NCI-H82 treated with DMSO at 0.1 percent for 48 hours (cell line): ENCODE data around the gene RPP25.

ENCODE experiments used
- DNase-seq: peaks from one replicate; lab custom pipeline; 2025; ENCODE audit not compliant: unreplicated experiment; lab: John Stamatoyannopoulos, UW

Gene RPP25, protein sequence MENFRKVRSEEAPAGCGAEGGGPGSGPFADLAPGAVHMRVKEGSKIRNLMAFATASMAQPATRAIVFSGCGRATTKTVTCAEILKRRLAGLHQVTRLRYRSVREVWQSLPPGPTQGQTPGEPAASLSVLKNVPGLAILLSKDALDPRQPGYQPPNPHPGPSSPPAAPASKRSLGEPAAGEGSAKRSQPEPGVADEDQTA

GRCh38 chr15:74956648-74957475 is at the start of gene RPP25:
Gene RPP25, minus strand, starts transcription at chr15:74956772. Its CDS starts 189 bp downstream, at chr15:74956583.
- peak; percentile 57 for DNase-seq

- DNase-seq, result no peak
Measured at GRCh38 chr15:75002398-75002797, 45.8 kb upstream of the RPP25 start.

GRCh38 chr15:75001310-75001709 is 44.7 kb upstream of the RPP25 start:
- DNase-seq, result no peak

GRCh38 chr15:74997543-74997942 is 41.0 kb upstream of the RPP25 start:
- DNase-seq, result no peak

DNA sequence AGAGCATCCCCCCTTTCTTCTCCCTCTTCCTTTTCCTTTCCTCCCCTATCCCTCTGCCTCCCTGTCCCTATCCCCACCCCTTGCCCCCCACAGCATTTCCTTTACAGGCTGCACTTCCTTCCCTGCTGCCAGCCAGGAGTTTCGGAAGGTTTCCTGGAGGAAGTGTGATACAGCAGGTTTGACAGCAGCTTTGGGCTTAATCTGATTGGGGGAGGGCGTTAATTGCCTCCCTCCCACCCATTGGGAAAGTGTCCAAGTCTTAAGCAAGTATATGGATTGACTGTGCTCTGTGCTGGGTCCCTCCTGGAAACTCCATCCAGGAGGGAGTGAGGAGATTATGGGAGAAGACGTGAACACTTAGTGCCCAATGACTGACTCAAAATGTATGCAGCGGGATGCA is 40.6 kb upstream of the RPP25 start:
- peak; percentile 90 for DNase-seq

- DNase-seq, result peak; percentile 77
Measured at GRCh38 chr15:74995779-74996765, 39.5 kb upstream of the RPP25 start.

DNA sequence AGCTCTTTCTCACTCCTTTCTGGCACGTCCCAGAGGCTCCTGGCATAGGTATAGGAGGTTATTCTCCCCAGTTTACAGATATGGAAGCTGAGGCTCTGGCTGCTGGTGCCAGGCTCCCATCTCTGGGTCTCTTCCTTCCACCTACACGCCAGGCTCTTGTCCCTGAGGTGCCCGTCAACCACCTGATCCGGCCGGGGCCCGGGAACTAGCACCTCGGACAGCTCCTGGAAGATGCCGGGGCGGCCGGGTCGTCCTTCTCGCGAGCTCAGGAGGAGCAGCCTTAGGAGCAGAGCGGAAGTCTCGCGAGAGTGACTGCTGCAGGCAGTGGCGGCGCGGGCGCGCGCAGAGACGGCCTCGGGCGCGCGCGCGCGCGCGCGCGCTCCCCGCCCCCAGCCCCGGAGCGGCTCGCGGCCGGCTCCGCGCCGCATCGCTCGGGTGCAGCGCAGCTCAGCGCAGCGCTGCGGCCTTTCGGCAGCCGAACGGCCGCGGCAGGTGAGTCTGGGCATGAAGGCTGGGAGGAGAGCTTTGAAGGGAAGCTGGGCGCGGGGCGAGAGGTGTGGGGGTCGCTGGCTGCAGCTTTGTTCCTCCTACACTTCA is 38.7 kb upstream of the RPP25 start, which contains the start of gene SCAMP5:
TSS of gene SCAMP5 (plus strand) at position 382 of the 597 bp plus-strand sequence. CDS start 16,277 bp downstream, outside the sequence.
- DNase-seq, result peak; percentile 85

GRCh38 chr15:74994685-74995084 is 38.1 kb upstream of the RPP25 start:
- no peak for DNase-seq

DNA sequence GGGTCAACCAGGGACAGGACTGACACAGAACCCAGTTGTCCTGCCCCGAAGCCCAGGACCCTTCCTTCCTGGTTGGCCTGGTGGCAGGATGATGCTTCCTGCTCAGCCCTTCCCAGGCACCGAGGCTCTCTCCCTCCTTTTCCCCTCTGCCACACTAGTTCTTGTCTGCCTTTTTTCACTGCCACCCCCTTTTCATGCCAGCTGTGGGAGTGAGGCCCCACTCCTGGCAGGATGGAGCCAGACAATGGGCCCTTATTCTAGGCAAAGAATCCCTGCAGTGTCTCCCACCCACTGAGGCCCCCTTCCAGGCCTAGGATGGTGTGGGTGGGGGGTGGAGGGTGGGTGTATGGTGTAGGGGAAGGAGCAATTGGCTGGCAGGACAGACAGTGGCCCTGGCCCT is 37.7 kb upstream of the RPP25 start:
- no peak for DNase-seq

DNA sequence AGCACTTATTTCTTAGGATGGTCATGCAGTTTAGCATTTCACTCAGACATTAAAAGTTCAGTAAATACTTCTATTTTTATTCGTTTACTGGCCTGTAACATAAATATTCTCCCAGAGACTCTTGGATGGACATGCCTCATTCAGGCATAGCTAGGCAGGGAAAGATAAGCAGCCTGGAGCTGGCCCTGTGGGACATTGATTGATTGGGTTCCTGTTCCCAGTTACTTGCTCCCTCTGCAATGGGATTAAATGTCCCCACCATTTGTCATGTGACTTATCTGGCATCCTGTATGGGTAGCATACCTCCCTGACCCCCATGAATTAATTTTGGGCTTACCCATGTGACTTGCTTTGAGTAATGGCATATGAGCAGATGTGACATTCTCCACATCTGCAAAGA is 36.0 kb upstream of the RPP25 start:
- no peak for DNase-seq

- DNase-seq, result no peak
Measured at GRCh38 chr15:74989527-74989926, 33.0 kb upstream of the RPP25 start.

GRCh38 chr15:74988007-74988800 is 31.6 kb upstream of the RPP25 start:
- peak; percentile 6 for DNase-seq

GRCh38 chr15:74983725-74984231 is 27.2 kb upstream of the RPP25 start:
- no peak for DNase-seq

GRCh38 chr15:74982183-74982582 is 25.6 kb upstream of the RPP25 start:
- no peak for DNase-seq

- no peak for DNase-seq
Measured at GRCh38 chr15:74978503-74978902, 21.9 kb upstream of the RPP25 start.

- DNase-seq, result no peak
Measured at GRCh38 chr15:74978077-74978476, 21.5 kb upstream of the RPP25 start.

DNA sequence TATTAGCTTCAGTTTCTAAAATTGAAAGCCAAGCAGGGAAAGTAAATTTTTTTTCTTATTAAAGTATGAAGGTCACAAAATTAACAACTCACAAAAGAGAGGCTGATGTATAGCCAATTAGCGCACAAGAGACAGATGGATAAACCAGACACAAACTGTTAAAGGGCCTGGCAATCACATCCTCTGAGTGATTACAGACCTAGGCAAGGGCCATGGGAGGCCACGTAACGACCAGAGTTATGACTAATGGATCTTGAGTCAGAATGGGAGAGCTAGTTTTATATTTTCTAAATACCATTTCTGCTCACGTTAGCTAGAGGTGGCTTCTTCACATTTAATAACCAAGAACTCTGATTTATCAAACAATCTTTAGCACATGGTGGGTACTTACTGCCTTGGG is 21.0 kb upstream of the RPP25 start:
- DNase-seq, result peak; percentile 19

GRCh38 chr15:74976159-74976558 is 19.6 kb upstream of the RPP25 start:
- DNase-seq, result no peak

DNA sequence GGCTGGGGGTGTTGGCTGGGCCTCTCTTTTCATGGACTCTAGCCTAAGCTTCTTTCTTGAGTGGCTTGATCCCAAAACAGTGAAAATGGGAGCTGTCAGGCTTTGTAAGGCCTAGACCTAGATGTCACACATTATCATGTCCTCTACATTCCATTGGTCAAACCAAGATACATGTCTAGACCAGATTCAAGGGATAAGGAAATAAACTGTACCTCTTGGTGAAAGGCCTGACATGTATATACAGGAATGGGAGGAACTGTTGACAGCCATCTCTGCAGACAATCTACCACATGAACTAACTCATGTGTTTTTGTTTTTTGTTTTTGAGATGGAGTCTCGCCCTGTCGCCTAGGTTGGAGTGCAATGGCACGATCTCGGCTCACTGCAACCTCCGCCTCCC is 11.1 kb upstream of the RPP25 start:
- DNase-seq, result no peak

DNA sequence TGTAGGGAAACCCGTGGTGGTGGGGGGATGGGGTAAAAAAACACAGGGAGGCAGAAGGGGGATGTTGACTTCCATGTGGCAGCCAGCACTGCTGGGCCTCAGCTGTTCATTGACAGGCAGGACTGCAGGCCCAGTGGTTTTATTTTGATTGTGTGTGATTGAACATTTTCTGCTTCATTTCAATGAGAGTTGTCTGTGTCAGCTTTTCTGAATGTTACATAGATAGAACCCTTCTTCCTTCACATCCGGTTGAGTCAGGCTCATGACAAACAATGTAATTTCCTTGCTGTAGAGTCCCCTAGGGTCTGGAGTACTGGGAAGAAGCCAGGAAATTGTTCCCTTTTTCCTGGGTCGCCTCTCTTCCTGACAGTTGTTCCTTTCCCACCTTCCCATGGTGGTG is 8.2 kb upstream of the RPP25 start:
- peak; percentile 10 for DNase-seq
